ENCODE results near the gene PDXDC1.
"Not testable (repeated sequence)": the region's sequence is repeated elsewhere in the genome, so short reads cannot be mapped to it uniquely, and the experiment has no call there.

DNA sequence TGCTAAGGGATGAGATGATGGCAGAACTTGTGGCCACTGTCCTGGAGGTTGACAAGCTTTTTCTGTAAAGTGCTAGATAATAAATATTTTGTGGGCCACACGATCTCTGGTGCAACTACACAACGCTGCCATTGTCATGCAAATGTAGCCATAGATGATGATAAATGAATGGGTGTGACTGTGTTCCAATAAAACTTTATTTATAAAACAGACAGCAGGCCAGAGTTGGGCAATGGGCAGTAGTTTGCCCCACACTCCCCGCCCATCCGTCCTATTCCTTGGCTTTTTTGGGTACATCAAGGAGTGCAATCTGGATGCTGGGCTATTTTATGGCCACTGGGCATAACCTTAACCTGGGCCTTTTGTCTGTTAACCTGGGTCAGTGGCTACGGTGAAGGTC lies 184.8 kb downstream of the PDXDC1 start:
- TF ChIP-seq, protein P1, sequence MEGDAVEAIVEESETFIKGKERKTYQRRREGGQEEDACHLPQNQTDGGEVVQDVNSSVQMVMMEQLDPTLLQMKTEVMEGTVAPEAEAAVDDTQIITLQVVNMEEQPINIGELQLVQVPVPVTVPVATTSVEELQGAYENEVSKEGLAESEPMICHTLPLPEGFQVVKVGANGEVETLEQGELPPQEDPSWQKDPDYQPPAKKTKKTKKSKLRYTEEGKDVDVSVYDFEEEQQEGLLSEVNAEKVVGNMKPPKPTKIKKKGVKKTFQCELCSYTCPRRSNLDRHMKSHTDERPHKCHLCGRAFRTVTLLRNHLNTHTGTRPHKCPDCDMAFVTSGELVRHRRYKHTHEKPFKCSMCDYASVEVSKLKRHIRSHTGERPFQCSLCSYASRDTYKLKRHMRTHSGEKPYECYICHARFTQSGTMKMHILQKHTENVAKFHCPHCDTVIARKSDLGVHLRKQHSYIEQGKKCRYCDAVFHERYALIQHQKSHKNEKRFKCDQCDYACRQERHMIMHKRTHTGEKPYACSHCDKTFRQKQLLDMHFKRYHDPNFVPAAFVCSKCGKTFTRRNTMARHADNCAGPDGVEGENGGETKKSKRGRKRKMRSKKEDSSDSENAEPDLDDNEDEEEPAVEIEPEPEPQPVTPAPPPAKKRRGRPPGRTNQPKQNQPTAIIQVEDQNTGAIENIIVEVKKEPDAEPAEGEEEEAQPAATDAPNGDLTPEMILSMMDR (IDR thresholded peaks at IDR 0.05): not testable (repeated sequence)
- not testable (repeated sequence) for TF ChIP-seq POLR2A (IDR thresholded peaks at IDR 0.05)

Data from uterus (tissue), 2 donors.